Activated CD8-positive, alpha-beta memory T cell treated with anti-CD3 and anti-CD28 coated beads for 48 hours (primary cell): ENCODE data around the gene SKAP1.
"Not testable (repeated sequence)": the region's sequence is repeated elsewhere in the genome, so short reads cannot be mapped to it uniquely, and the experiment has no call there.

ENCODE experiments used
- DNase-seq, 3 experiments: peaks; one replicate each; pipeline ENCODE4 v3.0.0-alpha.2; 2020; ENCODE audit warnings: low read depth in 2 of 3, low spot score in 2 of 3

Gene SKAP1

DNA sequence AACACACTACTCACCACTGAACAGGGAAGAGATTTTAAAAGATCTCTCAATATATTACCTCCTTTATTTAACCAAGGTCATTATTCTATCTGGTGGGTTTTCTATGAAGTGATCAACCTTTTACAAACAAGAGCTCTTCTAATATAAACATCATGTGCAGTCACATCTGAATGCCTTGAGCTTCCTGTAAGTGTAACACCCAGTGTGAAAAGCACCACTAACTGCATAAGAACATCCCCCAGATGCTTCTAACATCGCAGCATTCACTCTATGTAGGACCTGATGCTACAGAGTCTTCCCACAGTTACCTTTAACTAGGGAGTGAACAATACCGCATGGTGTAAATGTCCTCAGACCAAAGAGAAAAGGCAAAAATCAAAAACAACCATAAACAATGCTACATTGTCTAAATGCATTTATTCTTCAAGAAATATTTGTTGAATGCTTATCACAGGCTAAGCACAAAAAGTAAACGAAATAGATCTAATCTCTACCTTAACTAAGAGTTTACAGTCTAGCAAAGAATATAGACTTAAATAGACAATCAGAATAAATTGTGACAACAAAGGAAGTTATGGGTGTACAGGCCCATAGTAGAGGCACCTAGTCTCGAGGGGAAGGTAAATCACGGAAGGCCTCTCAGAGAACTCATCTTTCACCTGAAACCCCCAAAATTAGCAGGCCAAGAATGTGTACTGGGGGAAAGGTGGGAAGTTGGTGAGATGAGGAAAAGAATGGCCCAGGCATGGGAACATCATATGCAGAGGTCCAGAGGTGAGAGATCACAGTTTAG, 16.2 kb downstream of the SKAP1 start:
- no peak for DNase-seq

GRCh38 chr17:48412841-48413240, 17.2 kb downstream of the SKAP1 start:
- no peak for DNase-seq

GRCh38 chr17:48410821-48411220, 19.2 kb downstream of the SKAP1 start:
- DNase-seq: not testable (repeated sequence)

GRCh38 chr17:48409607-48410006, 20.4 kb downstream of the SKAP1 start:
- no peak for DNase-seq

GRCh38 chr17:48406936-48407567, 23.0 kb downstream of the SKAP1 start:
- no peak for DNase-seq

DNA sequence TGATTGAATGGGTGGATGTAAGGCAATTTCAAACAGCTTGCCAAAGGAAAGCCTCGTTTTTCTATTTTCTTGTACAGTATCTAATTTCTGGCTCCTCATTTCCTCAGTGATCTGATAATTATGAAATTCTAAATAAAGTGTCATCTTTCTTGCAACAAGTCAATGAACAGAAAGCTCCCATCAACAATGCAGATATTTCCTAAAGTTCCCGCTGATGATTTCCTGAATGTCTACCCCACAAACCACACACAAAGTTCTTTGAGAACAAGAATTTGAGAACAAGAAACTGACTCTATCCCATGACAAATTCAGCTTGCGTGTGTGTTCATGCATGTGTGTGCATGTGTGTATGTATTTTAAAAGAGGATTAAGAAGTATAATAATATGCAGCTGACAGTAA, 35.2 kb downstream of the SKAP1 start:
- DNase-seq: no peak

- no peak for DNase-seq
Observed at GRCh38 chr17:48393283-48393682, 36.7 kb downstream of the SKAP1 start.

DNA sequence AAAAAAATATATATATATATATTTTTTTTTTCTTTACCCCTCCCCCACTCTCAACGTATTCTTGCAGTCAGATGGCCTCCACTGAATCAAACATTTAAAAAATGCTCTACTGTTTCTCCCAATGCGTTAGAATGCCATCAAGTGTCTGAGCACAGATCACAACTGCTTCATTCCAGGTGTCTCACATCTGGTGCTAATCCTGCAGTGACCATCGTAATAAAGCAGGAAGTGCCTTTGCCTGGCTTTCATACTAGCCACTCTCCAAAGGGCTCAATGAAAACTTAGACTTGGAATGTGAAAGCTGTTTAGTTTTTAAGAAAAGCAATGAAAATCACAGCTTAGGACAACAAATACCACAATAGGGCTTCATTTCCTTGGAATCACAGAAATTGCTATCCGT, 37.2 kb downstream of the SKAP1 start:
- DNase-seq: no peak

GRCh38 chr17:48391444-48391843, 38.6 kb downstream of the SKAP1 start:
- DNase-seq: no peak

GRCh38 chr17:48389903-48390302, 40.1 kb downstream of the SKAP1 start:
- DNase-seq: no peak

GRCh38 chr17:48388955-48389743, 40.9 kb downstream of the SKAP1 start:
- DNase-seq: no peak

DNA sequence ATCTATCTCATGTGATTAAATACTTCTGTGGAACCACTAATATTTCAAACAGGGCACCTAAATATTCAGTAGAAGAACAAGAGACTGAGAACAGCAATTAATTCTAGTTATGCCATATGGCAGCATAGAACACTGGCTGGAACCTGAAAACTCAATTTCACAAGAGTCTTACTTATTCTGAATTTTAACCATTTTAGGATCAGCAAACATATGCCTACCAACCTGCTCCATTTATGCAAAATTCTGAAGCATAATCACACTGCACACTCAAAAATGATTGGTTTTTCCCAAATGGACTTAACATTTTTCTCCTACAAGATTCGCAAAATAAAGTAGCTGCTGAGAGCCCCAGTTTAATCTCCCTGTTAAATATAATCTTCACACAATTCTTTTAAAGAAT, 43.2 kb downstream of the SKAP1 start:
- DNase-seq: no peak

GRCh38 chr17:48385319-48385718, 44.7 kb downstream of the SKAP1 start:
- no peak for DNase-seq

DNA sequence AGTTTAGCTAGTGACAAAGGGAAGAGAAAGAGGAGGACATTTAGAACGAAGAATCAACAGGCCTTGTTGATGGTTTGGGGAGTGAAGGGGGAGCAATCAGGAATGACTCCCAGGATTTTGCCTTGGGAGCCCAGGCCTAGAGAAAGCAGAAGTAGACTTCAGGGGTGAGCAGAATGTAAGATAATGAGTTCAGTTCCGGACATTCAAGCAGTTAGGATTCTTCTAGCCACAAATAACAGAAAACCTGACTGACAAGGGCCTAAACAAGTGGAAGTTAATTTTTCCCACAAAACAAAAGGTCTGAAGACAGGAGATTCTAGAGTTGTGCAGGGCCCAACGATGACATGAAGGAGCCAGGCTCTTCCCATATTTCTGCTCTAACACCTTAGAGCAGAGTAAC, 45.9 kb downstream of the SKAP1 start:
- no peak for DNase-seq

GRCh38 chr17:48382989-48383388, 47.0 kb downstream of the SKAP1 start:
- no peak for DNase-seq

GRCh38 chr17:48378708-48379392, 51.2 kb downstream of the SKAP1 start:
- no peak for DNase-seq

DNA sequence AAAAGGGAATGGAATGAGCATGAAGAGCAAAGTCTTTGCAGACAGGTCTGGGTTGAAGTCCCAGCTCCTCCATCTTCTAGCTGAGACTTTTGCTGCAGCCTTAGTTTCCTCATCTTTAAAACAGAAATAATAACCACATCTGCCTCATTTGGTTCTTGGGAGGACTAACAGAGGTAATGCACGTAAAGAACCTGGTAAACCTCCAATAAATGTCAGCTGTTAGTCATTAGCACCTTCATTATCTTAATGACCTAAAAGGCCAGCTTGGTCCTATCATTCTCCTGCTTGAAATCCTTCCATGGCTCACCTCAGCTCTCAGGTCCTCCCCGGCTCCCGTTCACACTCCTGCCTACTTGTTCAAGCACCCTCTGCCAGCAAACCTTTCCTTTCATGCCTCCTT, 51.8 kb downstream of the SKAP1 start:
- DNase-seq: no peak

GRCh38 chr17:48376682-48377325, 53.2 kb downstream of the SKAP1 start:
- DNase-seq: no peak

- no peak for DNase-seq
Observed at GRCh38 chr17:48375356-48375755, 54.7 kb downstream of the SKAP1 start.

DNA sequence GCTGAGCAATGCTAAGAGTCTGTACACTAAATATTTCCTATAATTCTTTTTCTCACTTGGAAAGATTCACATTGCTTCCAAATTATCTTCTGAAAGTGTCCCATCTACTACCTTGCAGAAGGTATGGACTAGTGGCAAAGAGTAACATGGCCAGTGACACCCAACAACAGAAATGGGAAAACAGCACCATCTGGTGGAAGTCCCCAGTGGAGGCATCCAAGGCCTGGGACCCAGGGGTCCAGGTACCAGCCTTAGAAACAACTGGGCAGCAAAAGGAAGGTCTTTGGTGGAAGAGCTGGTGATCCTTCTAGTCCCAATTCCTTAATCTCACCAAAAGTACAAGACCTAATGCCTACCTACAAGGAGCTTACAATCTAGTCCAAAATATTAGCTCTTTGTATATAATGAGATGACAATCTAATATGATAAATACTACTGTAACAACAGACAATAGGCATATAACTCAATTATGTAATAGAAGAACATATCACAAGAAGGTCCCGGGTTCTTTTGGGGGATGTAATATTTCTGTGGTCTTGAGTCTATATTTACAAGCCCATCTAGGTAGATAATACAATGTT, 55.3 kb downstream of the SKAP1 start:
- DNase-seq: no peak

DNA sequence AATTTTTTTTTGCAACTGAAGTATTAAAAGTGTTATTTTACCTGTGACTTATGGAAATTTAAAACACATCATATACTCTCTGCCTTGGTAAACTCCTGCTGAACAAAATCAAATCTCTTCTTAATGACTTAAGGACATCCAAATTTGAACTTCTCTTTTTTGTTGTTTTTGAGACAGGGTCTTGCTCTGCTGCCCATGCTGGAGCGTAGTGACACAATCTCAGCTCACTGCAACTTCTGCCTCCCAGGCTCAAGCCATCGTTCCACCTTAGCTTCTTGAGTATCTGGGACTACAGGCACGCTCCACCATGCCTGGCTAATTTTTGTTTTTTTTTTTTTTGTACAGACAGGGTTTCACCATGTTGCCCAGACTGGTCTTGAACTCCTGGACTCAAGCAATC, 56.1 kb downstream of the SKAP1 start:
- DNase-seq: no peak
